Myocyte (in vitro differentiated cells): ENCODE measurements around the gene MELK. TPM values are rescaled to one million over a fixed set of nuclear protein-coding genes. Genes with fewer than 3 reads are reported as not detected.

Experiments used
- DNase-seq: peaks from one replicate; pipeline ENCODE4 v3.0.0-alpha.2; 2012; ENCODE audit warnings: low read depth
- total RNA-seq: library from RNA; depleted of rRNA; stranded (reverse); fragments of >200 nt; gene quantifications from 2 replicates; pipeline ENCODE4 v1.2.3, GENCODE V29; 2014

MELK gene
- total RNA-seq, 1 donor from 2014 or later: 3.1 TPM

DNA sequence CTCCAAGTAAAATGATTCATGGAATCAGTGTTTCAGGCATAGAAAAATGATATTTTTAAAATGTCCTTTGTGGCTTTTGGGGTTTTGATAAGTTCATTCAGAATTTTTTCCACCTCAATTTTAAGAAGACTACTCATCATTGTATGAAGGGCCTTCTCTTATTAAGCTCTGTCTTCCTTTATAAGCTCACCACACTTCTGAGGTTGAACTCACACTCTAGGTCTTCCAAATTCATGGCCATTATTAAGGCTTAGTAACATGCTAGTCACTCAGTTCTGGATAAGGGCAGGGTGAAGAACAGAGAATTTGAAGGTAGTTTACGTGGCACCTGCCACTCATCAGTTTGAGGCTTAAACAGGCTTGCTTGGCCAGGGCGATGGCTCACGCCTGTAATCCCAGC is 4.2 kb downstream of the MELK start:
- no peak for DNase-seq

DNA sequence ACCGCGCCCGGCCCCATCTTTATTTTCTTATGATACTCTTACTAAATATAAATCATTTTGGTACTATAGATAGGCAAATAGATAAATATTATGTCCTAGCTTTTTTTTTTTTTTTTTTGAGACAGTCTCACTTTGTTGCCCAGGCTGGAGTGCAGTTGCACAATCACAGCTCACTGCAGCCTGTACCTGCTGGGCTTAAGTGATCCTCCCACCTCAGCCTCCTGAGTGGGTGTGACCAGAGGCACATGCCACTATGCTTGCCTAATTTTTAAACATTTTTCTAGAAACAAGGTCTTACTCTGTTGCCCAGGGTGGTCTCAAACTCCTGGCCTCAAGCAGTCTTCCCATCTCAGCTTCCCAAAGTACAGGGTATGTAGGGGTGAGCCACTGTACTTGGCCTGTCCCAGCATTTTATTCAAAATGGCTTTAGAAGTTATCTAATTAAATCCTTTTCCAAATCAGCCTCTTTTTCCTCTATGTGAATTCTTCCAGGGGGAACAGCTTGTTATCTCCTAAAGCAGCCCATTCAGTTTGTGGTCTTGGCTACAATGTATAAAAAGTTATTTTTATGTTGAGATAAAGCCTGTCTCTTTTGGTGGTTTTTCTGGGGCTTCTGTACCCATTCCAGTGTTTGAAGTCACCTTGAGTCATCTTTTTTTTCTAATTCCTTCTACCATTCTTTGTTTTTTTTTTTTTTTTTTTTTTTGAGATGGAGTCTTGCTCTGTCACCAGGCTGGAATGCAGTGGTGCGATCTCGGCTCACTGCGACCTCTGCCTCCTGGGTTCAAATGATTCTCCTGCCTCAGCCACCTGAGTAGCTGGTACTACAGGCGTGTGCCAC is 12.1 kb downstream of the MELK start:
- DNase-seq: no peak

DNA sequence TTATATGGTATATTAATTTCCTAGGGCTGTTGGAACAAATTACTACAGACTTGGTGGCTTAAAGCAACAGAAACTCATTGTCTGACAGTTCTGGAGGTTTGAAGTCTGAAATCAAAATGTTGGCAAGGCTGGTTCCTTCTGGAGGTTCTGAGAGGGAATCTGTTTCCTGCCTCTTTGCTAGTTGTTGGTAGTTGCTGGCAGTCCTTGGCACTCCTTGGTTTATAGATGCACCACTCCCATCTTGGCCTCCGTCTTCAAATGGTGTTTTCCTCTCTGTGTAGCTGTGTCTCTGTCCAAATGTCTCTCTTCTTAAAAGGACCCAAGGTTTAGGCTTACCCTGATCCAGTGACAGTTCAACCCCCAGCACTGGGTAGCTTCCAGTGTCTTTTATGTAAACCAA is 17.5 kb downstream of the MELK start:
- no peak for DNase-seq

DNA sequence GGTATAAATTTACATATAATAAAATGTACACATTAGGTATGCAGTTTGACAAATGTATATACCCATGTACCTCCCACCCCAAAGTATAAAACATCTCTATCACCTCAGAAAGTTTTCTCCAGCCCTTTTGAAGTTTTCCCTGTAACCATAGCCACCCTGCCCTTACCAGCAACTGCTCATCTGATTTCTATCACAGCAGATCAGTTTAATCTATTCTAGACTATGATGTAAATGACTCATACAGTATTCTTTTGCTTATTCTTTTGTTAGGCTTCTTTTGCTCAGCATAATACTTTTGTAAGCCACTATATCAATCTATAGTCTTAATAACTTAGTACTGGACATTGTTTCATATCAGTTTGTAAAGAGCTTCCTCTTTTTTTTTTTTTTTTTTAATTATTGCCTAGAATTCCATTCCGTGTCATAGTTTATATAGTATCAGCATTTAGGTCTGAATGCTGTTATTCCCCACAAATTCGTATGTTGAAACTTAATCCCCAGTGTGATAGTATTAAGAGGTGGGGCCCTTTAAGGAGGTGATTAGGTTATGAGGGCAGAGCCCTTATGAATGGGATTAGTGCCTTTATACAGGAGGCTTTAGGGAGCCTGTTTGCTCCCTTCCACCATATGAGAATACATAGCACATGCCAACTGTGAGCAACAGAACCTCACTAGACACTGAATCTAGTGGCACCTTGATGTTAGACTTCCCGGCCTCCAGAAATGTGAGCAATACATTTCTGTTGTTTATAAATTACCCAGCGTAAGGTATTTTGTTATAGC is 20.3 kb downstream of the MELK start:
- no peak for DNase-seq

DNA sequence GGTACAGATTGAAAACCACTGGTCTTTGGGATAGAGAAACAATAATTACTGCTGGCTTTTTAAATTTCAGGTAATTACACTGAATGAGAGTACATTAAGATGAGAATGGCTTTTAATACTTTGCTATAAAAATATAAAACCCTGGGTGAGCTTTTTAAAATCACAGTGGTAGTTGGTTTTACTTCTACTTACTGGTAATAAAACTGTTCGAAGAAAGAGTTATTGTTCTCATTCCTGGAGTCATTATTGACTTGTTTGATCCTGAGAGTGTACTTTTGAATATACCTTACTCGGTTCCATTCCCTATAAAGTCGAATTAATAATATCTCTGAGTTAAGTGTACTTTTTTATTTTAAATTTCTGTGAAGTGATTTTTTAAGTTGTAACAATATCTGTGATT is 21.5 kb downstream of the MELK start:
- no peak for DNase-seq

DNA sequence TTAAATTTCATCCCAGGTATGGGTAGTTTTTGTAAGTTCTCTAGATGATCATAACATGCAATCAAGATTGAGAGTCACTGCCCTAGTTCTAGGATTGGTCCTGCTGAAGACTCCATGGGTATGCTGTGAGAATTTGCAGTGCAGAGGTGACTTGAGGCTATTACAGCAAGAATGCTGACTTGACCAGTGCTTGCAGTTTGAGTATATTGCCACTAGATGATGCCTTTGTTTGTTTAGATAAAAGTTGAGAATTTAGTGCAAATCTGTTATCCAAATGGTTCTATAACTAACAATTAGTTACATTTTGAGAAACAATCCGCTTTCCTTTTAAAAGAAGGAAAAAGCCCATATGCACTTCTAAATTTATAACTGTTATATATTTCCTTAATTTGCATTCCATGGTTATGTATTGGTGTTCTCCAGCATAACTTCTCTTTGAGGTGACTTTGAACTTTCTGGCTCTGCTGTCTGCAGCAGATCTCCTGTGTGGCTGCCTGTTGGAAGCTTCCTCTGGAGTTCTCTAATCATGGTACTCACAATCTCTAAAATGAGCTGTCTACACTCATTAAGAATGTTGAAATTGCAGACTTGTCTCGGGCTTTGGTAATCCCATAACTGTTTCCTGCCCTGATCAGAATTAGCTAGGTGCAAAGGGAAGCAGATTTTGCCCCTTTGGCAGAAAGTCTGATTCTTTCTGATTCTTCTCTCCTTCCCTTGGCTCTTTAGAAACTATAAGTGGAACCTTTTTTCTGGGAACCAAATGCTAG is 24.9 kb downstream of the MELK start:
- peak; percentile 64 for DNase-seq

DNA sequence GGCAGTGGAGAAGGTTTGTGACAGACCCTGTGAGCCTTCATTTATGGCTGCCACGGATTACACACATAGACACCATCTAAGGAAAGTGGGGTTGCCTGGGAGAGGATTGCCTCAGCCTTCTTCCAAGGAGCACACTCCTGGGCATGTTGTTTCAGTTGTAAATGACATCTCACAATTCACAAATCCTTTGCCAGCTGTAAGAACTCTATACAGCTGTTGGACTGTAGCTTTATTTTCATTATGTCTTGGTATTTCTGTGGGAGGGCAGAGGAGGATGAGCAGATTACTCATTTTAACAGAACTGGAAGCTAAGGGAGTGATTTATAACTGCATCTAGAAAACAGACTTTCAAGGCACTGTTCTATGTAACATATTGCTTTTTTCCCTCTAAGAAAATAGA is 25.6 kb downstream of the MELK start:
- peak; percentile 33 for DNase-seq

DNA sequence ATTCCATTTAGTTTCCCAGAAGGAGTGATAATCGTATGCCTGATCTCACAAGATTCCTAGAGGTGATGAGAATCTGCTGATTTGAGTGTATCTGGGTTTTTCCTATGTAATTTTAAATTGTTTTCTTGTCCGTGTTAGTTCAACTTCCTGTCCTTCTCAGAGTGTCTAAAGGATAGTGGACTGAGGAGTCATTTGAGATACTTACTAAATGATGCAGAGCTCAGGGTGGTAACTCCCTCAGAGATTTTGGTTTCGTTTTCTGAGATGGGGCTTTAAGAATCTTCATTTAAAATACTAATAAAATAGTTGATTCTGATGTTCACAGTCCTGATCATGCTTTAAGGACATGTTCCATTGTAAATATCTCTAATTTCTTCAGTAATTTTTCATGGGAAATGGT is 30.3 kb downstream of the MELK start:
- peak; percentile 27 for DNase-seq

DNA sequence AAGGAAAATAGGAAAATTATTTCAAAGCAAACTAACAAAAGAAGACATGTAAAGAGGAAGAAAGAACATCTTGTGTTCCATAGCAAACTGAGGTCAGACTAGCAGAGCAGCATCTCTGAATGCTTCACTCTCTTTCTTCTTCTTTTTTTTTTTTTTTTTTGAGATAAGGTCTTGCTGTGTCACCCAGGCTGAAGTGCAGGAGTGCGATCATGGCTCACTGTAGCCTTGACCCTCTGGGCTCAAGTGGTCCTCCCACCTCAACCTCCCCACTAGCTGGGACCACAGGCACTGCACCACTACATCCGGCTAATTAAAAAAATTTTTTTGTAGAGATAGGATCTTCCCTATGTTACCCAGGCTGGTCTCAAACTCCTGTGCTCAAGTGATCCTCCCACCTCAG is 36.6 kb downstream of the MELK start:
- DNase-seq: no peak

DNA sequence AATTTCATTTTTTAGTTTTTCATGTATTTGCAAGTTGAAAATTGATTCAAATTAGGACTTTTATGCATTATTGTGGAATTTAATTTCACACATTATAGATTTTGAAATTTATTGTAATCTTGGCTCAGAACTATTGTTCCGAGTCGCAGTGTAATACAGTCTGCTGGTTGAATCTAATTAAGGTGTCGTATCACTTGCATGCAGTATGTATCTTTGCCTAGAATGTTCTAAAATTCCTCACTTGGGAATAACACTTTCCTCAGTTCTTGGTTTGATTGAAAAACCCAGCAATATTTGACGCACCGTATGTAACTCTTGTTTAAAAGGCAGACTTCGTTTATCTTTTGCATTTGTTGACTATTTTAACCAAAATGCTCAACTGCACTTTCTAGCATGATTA is 49.4 kb downstream of the MELK start:
- no peak for DNase-seq

DNA sequence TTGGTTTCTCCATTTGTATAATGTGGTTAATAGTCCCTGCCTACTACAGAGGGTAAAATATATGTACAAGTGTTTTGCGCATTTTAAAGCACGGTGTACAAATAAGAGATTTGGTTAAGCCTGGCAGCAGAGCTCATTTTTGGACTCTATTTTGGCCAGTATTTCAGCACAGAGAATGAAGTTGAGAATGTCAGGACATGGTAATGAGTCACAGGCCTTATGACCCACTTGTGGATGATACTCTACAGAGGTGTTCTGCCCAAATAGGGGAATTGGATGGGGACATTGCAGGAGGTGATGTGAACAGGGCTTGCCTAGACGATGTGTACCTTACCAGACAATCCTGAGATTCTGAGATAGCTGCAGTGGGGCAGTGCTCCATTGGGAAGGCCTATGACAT is 50.6 kb downstream of the MELK start:
- DNase-seq: peak; percentile 13

DNA sequence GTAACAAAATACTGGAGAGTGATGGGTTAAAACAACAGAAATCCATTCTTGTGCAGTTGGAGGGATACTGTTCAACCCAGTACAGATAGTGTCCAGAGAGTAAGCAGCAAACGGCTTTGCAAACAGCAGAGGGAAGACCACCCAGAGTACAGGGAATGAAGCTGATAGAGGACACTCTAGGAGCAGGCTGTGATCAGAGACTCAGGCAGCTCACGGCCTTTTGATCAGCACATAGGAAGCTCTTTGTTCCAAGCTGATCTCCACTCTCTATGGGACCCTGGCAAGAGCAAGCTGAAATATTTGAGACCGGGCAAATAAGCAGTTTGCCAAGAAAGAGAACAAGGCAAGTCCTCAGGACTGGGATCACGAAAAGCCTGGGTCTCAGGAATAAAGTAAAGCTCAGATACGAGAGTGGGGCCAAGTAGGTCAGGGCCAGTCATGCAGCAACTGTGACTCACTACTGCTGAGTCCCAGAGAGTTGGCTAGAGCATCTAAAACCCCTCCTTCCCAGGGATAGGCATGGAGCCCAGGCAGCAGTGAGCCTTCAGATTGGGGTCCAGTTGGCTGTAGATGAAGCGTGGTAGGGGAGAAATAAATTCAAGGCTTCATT is 52.4 kb downstream of the MELK start:
- DNase-seq: peak; percentile 67

DNA sequence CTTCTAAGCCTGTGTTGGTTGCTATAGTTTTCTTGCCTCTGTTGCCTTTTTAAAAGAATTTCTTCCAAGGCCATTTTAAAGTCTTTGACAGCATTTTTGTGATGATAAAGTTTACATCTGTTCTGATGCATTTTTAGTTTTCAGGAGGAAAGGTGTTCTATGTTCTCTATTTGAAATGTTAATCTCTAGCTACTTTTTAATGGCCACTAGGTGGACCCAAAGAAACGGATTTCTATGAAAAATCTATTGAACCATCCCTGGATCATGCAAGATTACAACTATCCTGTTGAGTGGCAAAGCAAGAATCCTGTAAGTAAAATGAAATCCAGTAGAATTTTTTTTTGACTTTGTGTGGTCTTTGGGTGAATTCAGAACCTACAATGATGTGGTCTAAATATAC is 60.2 kb downstream of the MELK start:
- peak; percentile 47 for DNase-seq

DNA sequence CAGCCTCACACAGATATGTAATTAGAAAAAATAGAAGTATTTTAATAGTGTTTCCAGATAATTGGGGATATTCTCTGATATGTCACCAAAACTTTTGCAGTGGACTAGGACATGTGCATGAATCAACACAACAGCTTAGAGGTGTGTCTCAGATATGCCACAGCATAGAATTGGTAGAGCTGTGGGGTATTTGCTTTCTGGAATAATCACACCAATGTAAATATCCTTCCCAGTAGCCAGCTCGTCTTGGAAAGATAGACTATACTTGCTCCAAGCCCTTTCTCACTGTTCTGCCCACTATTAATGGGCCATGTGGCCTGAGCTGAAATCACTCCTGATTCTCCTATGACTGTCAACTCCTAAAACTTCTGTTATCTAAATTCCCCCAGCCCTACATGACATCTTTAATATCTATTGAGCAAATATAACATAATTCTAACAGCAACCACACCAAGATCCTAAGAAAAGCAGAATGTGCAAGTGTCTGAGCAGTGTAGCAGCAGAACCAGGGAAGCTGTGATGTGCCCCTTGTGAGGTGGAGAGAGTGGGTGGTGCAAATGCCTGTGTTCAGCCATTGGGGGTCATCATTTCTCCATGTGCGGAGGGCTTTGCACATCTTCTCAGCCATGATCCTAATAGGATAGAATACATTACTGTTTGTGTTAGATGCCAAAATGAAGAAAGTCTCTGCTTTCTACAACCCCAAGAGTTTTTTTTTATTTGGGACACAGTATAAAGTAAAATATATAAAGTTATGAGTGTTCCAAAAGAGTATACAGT is 65.0 kb downstream of the MELK start:
- no peak for DNase-seq

DNA sequence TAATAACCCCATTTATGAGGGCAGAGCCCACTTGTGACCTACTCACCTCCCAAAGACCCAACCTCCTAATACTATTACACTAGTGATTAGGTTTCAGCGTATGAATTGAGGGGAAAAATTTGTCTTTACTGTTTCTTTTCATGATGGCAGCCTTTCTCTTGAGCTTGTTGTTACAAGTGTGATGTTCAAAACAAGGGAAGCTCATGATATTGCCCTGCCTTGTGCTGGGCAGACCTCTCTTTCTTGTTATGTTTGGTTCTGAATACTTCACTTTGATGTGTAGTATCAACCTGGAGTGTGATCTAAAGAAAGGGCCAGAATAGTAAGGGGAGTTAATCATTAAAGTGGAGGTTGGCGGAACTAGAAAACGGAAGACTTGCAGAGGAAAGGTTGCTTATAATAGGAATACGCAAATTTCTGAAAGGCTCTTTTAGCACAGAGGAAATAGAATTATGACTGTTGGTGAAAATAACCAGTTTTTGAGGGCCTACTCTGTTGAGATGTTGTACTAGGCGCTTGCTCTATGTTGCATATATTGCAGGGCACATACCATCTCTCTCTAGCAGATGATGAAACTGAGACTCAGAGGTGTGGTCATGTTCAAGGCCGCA is 68.2 kb downstream of the MELK start:
- DNase-seq: no peak

DNA sequence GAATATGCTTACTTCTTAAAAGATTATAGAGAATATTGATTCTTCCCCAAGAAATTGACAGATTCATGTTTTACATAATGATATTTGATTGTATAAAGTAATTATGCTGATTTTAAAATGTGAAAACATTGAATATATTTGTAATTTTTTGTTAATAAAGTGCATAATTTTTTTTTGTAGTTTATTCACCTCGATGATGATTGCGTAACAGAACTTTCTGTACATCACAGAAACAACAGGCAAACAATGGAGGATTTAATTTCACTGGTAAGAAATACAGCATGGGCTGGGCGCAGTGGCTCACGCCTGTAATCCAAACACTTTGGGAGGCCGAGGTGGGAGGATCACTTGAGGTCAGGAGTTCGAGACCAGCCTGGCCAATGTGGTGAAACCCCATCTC is 70.1 kb downstream of the MELK start:
- DNase-seq: no peak

DNA sequence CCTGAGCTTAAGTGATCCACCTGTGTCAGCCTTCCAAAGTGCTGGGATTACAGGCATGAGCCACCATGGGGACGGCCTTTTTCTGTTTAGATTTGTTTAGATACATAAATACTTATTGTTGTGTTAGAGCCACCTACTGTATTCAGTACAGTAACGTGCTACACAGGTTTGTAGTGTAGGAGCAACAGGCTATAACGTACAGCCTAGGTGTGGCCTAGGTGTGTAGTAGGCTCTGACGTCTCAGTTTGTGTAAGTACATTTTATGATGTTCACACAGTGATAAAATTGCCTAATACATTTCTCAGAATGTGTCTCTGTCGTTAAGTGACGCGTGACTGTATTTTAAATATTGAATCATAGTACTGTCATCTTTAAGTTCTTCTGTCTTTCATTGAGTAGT is 84.1 kb downstream of the MELK start:
- no peak for DNase-seq

DNA sequence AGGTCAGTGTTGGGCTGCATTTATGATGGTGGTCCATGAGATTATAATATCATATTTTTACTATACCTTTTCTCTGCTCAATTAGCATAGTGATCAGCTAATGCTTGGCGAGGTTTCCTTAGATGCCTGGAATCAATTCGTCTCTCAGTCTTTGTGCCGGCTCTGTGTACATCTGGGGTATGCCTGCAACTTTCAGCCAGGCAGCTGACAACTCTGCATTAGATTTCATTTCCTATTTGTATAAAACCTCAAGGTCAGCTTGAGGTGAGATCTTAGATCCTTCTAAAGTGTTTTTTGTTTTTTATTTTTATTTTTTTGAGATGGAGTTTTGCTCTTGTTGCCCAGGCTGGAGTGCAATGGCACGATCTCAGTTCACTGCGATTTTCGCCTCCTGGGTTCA is 86.8 kb downstream of the MELK start:
- DNase-seq: no peak

DNA sequence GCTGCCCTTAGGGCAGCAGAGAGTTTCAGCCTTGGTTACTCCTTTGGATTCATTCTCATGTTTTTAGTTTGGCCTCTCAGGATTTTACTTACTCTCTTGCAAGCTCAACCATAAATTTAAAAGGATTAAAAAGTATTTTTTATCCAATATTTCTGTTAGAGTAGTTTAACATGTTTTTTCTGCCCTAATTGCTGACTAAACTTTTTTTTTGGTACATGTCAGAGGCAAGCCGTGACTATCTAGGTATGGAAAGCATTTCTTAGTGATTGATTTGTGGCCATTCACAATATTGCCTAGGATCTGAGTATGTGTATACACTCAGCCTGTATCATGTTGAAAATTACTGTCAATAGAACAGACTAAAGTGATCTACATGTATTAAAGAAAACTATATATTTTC is 92.1 kb downstream of the MELK start:
- no peak for DNase-seq

DNA sequence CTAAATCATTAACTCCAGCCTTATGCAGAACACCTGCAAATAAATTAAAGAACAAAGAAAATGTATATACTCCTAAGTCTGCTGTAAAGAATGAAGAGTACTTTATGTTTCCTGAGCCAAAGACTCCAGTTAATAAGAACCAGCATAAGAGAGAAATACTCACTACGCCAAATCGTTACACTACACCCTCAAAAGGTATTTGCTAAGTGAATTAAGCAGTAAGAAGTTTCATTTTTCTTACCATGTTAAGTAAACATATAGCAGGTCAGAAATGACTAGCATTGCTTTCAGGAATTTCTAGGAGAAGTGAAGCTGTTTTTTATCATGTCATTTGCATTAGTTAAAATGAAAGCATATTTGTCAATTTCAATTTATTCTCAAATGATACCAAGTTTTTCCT is 92.7 kb downstream of the MELK start:
- DNase-seq: no peak
